ENCODE data around the gene DST.
A peak's percentile ranks its signal among the peaks of the same experiment; 100 is the strongest.
"Not testable (repeated sequence)": the region's sequence is repeated elsewhere in the genome, so short reads cannot be mapped to it uniquely, and the experiment has no call there.

Gene DST

DNA sequence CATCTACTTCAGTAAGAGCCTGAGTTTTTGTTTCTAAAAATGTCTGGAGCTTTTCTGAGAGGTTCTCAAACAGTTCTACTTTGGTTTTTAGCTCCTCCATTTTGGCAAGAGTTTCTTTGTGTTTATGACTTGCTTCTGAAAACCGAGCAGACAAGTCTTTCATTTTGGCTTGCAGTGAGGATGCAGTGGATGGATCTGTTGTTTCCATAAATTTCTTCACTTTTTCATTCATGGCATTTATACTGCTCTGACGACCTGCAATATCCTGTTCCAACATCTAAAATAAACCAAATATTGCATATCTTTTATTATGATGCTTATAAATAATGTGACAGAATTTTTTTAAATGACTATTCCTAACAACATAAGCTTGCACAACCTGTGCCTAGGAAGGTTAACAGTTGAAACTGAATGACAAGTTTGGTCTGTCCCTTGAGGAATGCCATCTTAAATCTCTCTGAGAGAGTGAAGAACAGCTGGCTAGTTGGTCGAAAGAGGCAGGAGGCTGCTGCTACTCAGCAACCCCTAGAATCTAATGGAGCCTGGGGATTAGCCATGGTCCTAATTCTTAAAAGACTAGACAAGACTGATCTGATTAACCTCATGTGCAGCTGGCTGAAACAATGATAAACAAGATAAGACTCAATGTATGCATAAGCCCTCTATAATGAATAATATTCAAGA, 69.8 kb downstream of the DST start:
- no peak for DNase-seq (ENCODE audit: low read depth in 4 of 4, low spot score in 1 of 4)

DNA sequence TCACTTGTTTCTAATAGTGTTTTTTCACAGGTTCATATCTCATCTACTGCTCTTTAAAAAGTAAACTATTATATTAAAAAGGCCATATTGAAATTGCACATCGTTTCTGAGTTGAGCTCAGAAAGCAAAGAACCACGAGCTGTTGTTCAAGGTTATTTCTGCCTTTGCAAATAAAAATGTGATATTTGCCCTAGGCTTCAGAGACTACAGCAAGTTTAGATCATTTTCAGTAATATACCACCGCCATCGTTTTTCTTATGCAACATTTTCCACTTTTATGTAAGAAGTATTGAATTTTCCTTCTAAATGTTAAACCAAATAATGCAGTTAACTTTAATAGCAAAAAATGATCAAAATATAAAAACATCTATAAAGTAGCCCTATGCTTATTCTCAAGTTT, 71.1 kb downstream of the DST start:
- DNase-seq (ENCODE audit: low read depth in 4 of 4, low spot score in 1 of 4): no peak

DNA sequence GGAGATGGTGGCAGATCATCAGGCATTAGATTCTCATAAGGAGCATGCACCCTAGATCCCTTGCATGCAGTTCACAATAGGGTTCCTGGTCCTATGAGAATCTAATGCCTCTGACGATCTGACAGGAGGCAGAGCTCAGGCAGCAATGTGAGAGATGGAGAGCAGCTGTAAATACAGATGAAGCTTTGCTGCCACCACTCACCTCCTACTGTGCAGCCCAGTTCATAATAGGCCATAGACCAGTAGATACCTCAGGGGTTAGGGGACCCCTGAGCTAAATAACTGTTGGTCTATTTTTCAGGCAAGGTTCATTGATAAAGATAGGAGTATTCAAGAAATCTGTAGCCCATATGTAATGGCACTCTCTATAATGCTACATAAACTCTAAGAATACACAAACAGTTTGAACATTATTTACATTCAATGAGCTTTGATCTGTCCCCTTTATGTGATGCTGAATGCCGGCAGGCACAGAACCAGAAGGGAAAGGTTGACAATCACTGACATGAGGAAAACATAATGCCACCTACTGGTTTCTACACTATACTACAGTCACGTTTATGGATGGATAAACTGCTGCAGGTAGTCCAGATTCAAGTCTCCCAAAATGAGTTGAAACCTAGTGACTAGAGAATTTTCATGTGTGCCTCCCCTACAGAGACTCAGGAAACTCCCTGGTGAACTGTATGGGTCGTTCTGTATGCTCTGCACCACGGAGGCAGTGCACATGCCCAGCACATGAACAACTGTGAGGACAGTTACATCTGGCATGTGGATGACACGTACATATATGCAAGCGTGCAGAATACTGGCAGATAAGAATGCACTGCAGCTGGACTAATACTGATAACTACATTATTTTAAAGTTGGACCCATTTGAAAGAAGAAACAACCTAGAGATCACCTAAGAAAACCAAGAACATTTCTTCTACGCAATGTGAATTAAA, 72.0 kb downstream of the DST start:
- DNase-seq (ENCODE audit: low read depth in 4 of 4, low spot score in 1 of 4): no peak

DNA sequence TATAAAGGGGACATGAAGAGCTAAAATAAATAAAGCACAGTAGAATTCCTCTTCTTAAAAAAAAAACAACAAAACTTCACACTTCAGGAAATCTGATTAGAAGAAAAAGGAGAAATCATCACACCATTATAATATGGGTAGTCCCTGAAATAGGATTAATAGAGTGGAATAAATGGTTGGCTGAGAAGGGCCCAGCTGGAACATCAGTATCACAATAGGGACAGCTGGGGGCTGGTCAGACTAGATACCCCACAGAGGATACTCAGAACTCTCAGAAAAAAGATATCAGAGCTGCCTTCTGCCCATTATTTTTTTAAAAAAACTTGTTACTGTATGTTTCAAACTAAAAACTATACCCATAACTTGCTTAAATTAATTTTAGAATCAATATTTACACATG, 75.2 kb downstream of the DST start:
- no peak for DNase-seq (ENCODE audit: low read depth in 4 of 4, low spot score in 1 of 4)

DNA sequence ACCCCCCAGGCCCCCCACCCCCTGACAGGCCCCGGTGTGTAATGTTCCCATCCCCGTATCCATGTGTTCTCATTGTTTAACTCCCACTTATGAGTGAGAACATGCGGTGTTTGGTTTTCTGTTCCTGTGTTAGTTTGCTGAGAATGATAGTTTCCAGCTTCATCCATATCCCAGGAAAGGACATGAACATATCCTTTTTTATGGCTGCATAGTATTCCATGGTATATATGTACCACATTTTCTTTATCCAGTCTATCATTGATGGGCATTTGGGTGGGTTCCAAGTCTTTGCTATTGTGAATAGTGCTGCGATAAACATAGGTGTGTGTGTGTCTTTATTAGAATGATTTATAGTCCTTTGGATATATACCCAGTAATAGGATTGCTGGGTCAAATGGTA, 80.0 kb downstream of the DST start:
- DNase-seq (ENCODE audit: low read depth in 4 of 4, low spot score in 1 of 4): not testable (repeated sequence)

DNA sequence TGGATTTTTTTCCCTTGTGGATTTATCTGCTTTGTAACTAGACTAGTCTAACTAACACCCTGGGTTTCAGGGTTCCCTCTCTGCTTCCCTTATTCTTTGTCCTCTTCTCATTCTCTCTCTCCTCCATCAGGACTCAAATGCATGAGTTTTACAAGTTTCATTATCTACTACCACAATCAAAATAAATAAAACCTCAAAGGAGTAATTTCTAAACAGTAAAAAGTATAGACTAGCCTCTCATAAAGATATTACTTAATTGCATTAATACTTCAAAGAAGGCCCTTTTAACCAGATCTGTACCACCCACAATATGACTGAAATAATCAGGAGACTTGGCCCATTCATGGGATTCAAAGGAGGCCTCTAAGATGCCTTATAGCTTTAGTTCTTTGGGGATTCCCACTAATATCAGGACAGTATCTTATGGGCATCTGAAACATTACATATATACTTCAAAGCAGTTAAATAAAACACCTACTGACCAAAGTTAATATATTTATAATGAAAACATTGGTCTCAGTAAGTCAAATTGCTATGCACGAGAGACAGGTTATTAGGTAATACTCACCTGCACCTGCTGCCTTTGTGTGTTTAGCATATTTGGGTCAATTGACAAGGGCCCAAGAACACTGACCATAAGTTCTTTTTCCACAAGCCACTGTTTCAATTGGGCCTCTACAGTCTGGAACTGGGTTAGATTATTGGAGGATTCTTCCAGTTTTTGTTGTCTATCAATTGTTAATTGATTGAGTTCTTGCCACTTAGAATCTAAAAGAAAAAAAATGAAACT, 85.7 kb downstream of the DST start:
- DNase-seq (ENCODE audit: low read depth in 4 of 4, low spot score in 1 of 4): no peak

DNA sequence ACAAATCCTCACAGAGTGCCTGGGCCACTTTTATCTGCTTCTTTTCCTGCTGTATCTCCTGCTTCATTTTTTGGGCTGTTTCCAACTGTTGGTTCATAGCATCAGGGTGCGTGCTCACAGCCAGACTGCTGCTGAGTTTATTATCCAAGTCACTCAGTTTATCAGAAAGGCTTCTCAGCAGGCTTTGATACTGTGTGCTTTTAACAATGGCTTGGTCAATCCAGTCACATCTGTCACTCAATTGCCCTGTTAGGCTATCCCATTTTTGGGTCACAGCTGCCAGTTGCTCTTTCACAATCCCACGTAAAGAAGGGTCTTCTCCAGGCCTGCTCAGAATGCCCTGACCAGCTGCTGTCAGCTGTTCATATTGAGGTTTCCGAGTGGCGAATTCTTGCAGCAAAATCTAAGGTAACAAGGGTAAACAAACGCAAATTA, 87.2 kb downstream of the DST start:
- DNase-seq (ENCODE audit: low read depth in 4 of 4, low spot score in 1 of 4): no peak

DNA sequence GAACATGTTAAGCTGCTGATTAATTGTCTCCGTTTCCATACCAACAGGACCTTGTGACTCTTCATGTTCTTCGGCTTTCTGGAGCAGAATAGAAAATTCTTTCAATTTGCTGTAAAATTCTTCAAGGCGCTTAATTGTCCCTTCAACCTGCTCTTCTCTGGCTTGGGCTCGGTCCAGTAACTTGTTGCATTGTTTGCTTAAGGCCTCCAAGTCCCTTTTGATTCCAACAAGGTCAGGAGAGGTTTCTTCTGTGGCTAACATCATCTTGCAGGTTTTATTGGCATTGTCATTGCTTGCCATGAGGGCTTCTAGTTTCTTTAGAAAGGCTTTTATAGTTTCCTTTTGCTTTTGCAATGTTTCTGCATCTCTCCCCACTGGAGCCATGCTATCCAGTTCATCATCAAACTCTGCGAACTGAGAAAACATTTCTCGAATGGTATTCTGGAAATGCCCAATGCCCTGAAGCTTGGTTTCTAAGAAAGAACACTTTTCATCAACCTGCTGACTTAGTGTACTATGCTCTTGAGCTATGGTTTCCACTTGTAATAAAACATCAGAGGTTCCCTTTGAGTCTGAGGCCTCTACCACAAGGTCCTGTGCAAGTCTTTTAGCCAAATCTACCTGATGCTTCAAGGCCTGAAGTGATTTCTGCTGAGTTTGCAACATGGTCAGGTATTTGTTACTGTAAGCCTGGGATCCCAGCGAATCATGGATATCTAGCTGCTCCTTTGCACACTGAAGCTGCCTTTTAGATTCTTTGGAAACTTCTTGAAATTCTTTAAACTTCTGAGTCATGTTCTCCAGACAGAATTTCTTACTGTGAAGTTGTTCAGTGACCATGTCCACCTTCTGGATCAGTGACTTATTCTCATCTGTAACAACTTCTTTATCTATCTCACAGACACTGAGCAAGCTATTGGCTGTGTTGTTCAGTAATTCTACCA, 90.2 kb downstream of the DST start:
- no peak for DNase-seq (ENCODE audit: low read depth in 4 of 4, low spot score in 1 of 4)

DNA sequence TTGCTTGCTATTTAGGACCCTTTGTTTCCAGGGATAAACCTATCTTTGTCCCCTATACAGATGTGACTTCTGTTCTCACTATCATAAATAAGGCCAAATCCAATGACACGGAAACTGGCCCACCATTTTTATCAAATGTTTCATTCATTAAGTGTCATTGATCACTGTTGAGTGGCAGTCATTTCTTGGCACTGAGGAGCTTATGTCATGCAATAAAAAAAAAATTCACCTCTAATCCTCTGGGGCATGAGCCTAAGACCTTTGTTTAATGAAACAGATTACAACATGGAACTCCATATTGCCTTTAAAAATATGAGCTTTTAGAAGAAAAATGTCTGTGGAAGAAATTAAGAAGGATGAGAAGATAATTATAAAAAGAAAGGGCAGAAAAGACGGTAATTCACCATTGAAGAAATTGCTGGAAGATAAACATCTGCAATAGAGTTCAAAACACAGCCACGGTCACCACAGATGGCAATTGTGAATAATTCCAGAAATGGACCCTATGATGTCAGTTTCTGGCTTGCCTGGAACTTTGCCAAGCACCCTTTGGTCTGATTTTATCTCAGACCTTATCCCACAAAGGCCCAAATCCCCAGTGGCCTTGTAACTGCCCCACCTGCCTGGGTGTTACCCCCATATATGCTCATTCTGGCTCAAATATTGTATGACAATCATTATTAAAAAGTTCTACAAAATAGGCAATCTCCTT, 91.1 kb downstream of the DST start:
- DNase-seq (ENCODE audit: low read depth in 4 of 4, low spot score in 1 of 4): no peak

DNA sequence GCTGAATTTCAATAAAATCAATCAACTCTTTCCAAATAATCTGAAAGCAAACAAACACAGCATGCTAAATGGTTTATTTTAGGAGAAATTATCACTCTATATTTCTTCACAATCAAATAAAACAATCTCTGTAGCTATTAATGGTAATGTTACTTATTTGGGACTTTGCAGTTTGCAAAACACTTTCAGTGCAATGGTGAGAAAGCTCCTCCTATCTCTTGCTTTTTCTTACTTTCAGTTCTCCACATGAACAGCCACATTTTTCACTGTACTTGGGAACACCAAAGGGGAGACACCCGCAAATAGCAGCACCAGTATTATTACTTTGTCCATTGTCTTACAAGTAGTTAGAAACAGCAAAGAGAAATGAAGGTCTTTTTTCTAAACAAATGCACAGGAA, 92.4 kb downstream of the DST start:
- DNase-seq (ENCODE audit: low read depth in 4 of 4, low spot score in 1 of 4): no peak

DNA sequence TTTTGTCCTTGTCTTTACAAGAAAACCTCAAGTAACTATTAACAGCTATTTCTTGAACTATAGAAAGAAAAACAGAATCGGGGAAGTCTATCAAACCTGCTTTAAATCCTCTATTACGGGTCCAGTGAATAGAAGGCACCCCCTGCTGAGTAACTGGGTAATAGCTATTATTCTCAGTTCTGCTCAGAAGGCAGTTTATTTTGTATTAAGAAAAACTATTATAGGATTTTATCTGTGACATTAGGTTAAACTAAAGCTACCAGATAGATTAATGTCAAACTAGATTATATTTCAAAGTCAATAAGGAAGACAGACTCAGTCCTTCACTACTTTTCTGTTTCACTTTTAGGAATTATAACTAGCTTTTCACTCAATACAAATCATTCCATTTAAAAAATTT, 93.7 kb downstream of the DST start:
- no peak for DNase-seq (ENCODE audit: low read depth in 4 of 4, low spot score in 1 of 4)

DNA sequence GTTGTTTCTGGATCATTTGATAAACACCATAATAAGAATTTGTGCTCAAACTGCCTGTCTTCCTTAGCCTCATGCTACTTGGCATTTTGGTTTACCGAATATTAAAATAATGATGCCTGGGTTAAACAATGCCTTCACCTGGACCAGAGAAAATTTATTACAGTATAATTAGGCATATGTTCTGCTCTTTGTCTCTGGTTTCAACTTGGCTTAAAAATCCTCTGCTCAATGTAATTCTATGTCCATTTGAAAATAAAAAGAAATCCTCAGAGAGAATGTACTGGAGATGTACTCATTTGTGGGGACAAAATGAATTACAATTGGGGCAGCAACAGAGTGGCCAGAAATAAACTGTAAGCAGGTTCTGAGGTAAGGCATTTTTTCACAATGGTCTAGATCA, 95.0 kb downstream of the DST start:
- DNase-seq (ENCODE audit: low read depth in 4 of 4, low spot score in 1 of 4): no peak

DNA sequence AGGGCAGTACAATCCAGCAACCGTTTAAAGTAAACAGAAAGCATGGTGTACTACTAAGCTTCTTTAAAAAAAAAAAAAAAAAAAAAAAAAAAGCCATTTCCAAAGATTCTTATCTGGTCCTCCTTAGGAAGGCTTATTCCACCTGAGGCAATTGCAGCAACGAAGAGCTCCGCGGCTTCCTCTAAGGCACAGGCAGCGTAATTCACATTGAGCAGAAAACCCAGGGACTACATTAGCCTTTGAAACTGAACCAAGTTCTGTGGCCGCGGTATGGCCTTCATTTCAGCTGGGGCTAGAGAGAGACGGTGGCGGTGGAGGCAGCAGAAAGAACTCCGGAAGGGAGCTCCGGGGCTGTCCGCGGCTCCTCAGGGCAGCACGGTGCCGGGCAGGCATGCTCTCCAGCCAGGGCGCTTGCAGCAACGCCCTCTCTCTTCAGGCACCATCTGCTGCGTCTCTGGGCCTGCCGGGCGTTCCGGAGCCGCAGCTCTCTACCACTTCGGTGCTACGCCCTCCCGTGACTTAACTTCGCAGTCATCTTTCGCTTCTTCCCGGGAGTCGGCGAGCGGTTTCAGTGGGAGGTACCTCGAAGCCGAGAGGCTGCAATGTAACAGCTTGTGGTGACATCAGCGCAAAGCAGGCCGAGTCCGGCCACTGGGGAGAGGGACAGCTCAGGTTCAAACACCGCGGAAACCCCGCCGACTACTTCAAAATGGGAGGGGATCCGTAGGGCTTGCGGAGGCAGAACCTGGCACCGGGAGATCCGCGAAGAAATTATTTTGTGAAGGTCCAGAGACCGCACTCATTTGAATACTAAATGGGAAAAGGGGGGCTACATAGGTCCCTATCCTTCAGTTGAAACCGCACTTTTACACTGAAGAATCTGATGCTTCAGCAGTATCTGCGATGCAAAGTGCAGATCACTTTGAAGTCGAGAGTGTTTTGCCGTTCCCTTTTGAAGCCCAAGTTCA, 100.0 kb downstream of the DST start:
- DNase-seq (ENCODE audit: low read depth in 4 of 4, low spot score in 1 of 4): peak; percentile 10 to 62 (median 48)

DNA sequence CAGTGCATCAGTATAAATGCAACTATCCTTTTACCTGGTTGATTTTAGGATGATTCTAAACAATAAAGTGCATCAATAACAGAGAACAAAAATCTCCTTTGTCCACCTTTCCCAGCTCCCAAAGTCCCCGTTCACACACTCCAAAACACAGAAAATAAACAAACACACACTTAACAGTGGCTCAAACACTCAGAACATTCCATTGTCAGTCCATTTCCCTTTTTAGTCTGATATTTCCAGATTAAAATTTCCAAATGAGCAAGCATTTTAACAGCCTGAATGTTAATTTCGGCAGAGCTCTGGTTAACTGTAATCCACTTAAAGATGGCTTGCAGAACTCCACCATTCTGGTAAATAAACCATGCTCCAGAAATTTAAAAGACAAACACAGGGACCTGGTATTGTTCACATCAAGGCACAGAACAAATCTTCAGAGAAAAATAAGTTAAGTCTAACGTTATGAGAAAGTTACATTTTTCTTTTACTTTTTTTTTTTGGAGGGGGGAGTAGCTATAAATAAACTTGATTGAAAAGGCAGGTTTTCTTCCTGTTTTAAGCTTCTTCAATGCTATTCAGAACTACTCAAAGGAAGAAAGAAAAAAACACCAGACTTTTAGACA, 100.8 kb downstream of the DST start:
- DNase-seq (ENCODE audit: low read depth in 4 of 4, low spot score in 1 of 4): no peak

DNA sequence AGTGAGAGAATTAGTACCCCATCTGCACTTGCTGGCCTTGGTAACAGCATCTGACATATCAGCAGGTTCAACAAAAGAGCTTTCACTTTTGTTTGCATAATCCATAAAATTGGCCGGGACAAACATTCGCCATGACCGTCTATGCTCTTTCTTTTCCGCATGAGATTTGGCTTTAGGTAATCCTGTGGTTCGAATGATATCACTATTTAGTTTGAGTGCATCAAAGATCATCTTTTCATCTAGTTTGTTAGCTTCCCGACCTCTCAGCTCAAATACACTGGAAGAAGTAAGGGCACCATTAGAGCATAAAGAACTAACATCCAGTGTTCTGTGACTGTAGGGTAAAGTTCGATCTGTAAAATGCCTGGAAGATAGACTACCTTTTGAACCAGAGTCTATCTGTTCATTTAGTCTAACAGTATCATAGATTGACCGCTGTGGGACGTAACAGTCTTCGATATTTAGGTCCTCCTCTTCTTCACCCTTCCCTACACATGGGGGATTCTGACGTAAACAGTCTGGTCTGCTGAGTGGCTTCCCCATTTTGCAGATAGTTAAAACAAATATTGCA, 101.6 kb downstream of the DST start:
- no peak for DNase-seq (ENCODE audit: low read depth in 4 of 4, low spot score in 1 of 4)

DNA sequence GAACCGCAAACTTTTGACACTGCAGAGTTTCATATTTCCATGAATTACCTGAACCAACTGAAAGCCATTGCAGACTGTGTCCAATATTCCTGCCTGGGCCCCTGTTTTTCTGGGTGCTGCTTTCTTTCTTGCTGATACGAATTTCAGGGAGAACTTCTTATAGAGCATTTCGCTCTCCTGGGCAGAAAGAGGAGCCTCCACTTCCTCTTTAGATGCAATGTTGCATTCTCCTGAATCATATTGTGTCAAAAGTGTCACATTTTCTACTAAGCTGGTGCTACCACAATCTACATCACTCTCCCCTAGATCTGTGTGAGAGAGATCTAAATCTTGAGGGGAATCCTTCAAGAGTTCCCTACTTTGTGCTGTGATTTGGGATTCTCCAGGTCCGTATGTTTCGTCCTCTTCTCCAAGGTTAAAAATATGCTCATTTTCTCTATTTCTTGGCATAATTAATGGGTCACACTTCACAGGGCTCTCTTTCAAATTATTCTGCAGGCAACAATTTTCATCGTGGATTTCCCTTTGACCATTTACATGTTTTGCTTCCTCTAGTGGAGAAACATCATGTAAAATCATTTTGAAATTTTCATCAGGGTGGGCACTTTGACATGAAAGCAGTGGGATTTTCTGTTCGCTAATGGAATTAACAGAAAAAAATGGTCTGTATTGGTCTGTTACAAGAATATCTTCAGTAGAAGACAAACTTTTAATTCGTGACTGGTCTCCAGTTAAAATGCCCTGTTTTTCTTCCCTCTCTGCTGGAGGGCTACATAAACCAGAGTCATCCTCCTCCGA, 102.3 kb downstream of the DST start:
- DNase-seq (ENCODE audit: low read depth in 4 of 4, low spot score in 1 of 4): no peak

DNA sequence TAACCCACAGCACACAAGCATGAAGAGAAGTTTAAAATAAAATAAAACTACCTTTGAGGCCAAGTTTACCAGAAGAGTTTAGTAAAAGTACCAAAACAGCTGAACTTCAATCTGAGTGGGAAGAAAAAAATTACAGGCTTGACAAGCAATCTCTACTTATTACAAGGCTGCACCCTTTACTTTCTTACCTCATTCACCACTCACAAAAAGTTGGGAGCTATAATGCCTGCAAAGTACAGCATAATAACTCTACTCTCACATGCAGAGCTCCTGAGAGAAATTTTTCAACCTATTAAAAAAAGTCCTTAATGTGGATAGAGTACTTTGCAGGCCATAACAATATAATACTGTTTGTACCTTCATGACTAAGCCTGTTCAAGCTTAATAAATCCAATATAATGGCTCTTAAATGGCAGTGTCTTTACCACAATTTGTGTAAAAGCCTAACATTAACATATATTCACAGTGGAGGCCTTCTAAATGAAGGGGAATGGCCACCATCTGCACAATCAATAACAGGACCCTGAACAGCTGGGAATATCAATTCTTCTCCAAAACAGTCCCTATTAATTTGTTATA, 103.1 kb downstream of the DST start:
- no peak for DNase-seq (ENCODE audit: low read depth in 4 of 4, low spot score in 1 of 4)

All from stimulated activated CD4-positive, alpha-beta T cell treated with anti-CD3 and anti-CD28 coated beads, Interleukin-1b, Interleukin-23, amount 100 ng/mL, for 24 hours (primary cell).